ENCODE data around the gene CDC20.
"Not testable (repeated sequence)": the region's sequence is repeated elsewhere in the genome, so short reads cannot be mapped to it uniquely, and the experiment has no call there.

CDC20 gene

GRCh38 chr1:43383449-43383848 lies 24.7 kb downstream of the CDC20 start:
- no peak for DNase-seq

GRCh38 chr1:43386676-43387075 lies 27.9 kb downstream of the CDC20 start:
- no peak for DNase-seq

GRCh38 chr1:43387976-43388599 lies 29.3 kb downstream of the CDC20 start:
- no peak for DNase-seq

- no peak for DNase-seq
Measured at GRCh38 chr1:43388613-43389012, 29.8 kb downstream of the CDC20 start.

- peak; percentile 80 to 84 (median 82) for DNase-seq
Measured at GRCh38 chr1:43389326-43390313, 30.8 kb downstream of the CDC20 start, which contains the start of the genes MED8 and SZT2. TSS of gene MED8 (minus strand) at chr1:43389800. CDS start at chr1:43389764, 36 bp downstream. TSS of gene SZT2 (plus strand) at chr1:43389899. CDS start at chr1:43389969, 70 bp downstream.

GRCh38 chr1:43392702-43393101 lies 33.9 kb downstream of the CDC20 start:
- no peak for DNase-seq

GRCh38 chr1:43395523-43395922 lies 36.7 kb downstream of the CDC20 start:
- DNase-seq, result no peak

GRCh38 chr1:43396059-43396458 lies 37.3 kb downstream of the CDC20 start:
- no peak for DNase-seq

GRCh38 chr1:43398227-43398626 lies 39.4 kb downstream of the CDC20 start:
- no peak for DNase-seq

- not testable (repeated sequence) for DNase-seq
Measured at GRCh38 chr1:43400441-43400840, 41.7 kb downstream of the CDC20 start.

- DNase-seq, result no peak
Measured at GRCh38 chr1:43402089-43402865, 43.5 kb downstream of the CDC20 start.

- no peak for DNase-seq
Measured at GRCh38 chr1:43404353-43404752, 45.6 kb downstream of the CDC20 start.

GRCh38 chr1:43405219-43405875 lies 46.6 kb downstream of the CDC20 start:
- no peak for DNase-seq

GRCh38 chr1:43405876-43406234 lies 47.1 kb downstream of the CDC20 start:
- DNase-seq, result no peak

GRCh38 chr1:43410571-43410970 lies 51.8 kb downstream of the CDC20 start:
- no peak for DNase-seq
